HEK293 (cell line): ENCODE results near the gene ATP5ME.
"Not testable (repeated sequence)": the region's sequence is repeated elsewhere in the genome, so short reads cannot be mapped to it uniquely, and the experiment has no call there.

Experiments
- CTCF ChIA-PET: fragments of 350-600 bp; formaldehyde crosslinking; extraction: SDS; loops from one replicate; lab custom pipeline; 2021; ENCODE audit warnings: antibody characterized with exemption; lab: Yijun Ruan, JAX
- POLR2A ChIA-PET: fragments of 300-600 bp; formaldehyde crosslinking; extraction: SDS; loops from one replicate; lab custom pipeline; 2020; ENCODE audit warnings: antibody characterized with exemption, inconsistent platforms; lab: Yijun Ruan, JAX
- H3K27ac ChIP-seq: fragments of 200-500 bp; sonication (Bioruptor generic); 2 replicates; pipeline ENCODE4 v1.5.1; 2014; ENCODE audit warnings: low read depth, low read length, control low read depth, inconsistent platforms; ENCODE audit errors: extremely low read depth
- H3K36me3 ChIP-seq, 2 experiments: fragments of 200-500 bp in 1 of 2; sonication (Bioruptor generic) in 1 of 2; 1 replicate in 1 of 2; 2 replicates in 1 of 2; pipeline ENCODE4 v1.5.1; 2014 to 2017; ENCODE audit warnings: inconsistent platforms in 2 of 2, low read length in 2 of 2; ENCODE audit not compliant: control insufficient read depth in 2 of 2, insufficient read depth in 1 of 2
- H3K4me1 ChIP-seq: fragments of 200-500 bp; sonication (Bioruptor generic); 2 replicates; pipeline ENCODE4 v1.5.1; 2014; ENCODE audit warnings: mild to moderate bottlenecking, low read length, inconsistent platforms; ENCODE audit not compliant: control insufficient read depth, insufficient read depth
- H3K4me3 ChIP-seq: 2 replicates; pipeline ENCODE4 v1.5.1; 2011; ENCODE audit warnings: low read depth, mild to moderate bottlenecking, control low read depth, low read length, moderate library complexity
- H3K9me3 ChIP-seq: fragments of 200-500 bp; sonication (Bioruptor generic); 2 replicates; pipeline ENCODE4 v1.5.1; 2014; ENCODE audit warnings: low read depth, low read length, inconsistent platforms; ENCODE audit not compliant: control insufficient read depth, insufficient read depth
- EGR2 ChIP-seq: fragments of 450-650 bp; formaldehyde crosslinking; IDR thresholded peaks from 2 replicates; pipeline ENCODE4 v1.5.1; 2016; ENCODE audit warnings: low read depth, missing biosample characterization, missing genetic modification characterization
- GLIS2 ChIP-seq: fragments of 450-650 bp; formaldehyde crosslinking; IDR thresholded peaks from 2 replicates; pipeline ENCODE4 v1.5.1; 2016; ENCODE audit warnings: missing biosample characterization, missing genetic modification characterization
- PRDM1 ChIP-seq: fragments of 450-650 bp; formaldehyde crosslinking; IDR thresholded peaks from 2 replicates; pipeline ENCODE4; 2016; ENCODE audit warnings: missing biosample characterization, missing genetic modification characterization
- SCRT2 ChIP-seq: fragments of 450-650 bp; formaldehyde crosslinking; IDR thresholded peaks from 2 replicates; pipeline ENCODE4 v1.5.1; 2016; ENCODE audit warnings: missing biosample characterization, missing genetic modification characterization
- SP2 ChIP-seq: fragments of 450-650 bp; formaldehyde crosslinking; IDR thresholded peaks from 2 replicates; pipeline ENCODE4 v1.5.1; 2016; ENCODE audit warnings: missing biosample characterization, missing genetic modification characterization
- ZBTB1 ChIP-seq: fragments of 450-650 bp; formaldehyde crosslinking; IDR thresholded peaks from 2 replicates; pipeline ENCODE4 v1.5.1; 2016; ENCODE audit warnings: missing biosample characterization, missing genetic modification characterization
- ZBTB7A ChIP-seq: fragments of 450-650 bp; formaldehyde crosslinking; IDR thresholded peaks from 2 replicates; pipeline ENCODE4 v1.5.1; 2016; ENCODE audit warnings: low read depth, missing biosample characterization, missing genetic modification characterization
- ZNF169 ChIP-seq: fragments of 450-650 bp; formaldehyde crosslinking; IDR thresholded peaks from 2 replicates; pipeline ENCODE4 v1.5.1; 2016; ENCODE audit warnings: missing biosample characterization, missing genetic modification characterization
- ZNF26 ChIP-seq: fragments of 450-650 bp; formaldehyde crosslinking; IDR thresholded peaks from 2 replicates; pipeline ENCODE4 v1.5.1; 2016; ENCODE audit warnings: missing biosample characterization, missing genetic modification characterization
- ZNF354C ChIP-seq: fragments of 450-650 bp; formaldehyde crosslinking; IDR thresholded peaks from 2 replicates; pipeline ENCODE4 v1.5.1; 2016; ENCODE audit warnings: missing biosample characterization, missing genetic modification characterization, low read depth, borderline replicate concordance
- ZNF48 ChIP-seq: fragments of 450-650 bp; formaldehyde crosslinking; IDR thresholded peaks from 2 replicates; pipeline ENCODE4 v1.5.1; 2016; ENCODE audit warnings: missing biosample characterization, missing genetic modification characterization
- ZNF514 ChIP-seq: fragments of 450-650 bp; formaldehyde crosslinking; IDR thresholded peaks from 2 replicates; pipeline ENCODE4 v1.5.1; 2016; ENCODE audit warnings: missing biosample characterization, missing genetic modification characterization
- ZNF555 ChIP-seq: fragments of 450-650 bp; formaldehyde crosslinking; conservative IDR thresholded peaks from 2 replicates; pipeline ENCODE4 v1.5.1; 2017; ENCODE audit warnings: missing biosample characterization, mild to moderate bottlenecking, missing genetic modification characterization, inconsistent platforms
- ZNF626 ChIP-seq: fragments of 450-650 bp; sonication (Bioruptor Pico); formaldehyde crosslinking; IDR thresholded peaks from 2 replicates; pipeline ENCODE4 v1.5.1; 2018; ENCODE audit warnings: missing biosample characterization, missing genetic modification characterization, inconsistent platforms
- ZNF670 ChIP-seq: fragments of 450-650 bp; formaldehyde crosslinking; IDR thresholded peaks from 2 replicates; pipeline ENCODE4 v1.5.1; 2016; ENCODE audit warnings: missing biosample characterization, missing genetic modification characterization, low read depth
- ZNF777 ChIP-seq: fragments of 450-650 bp; formaldehyde crosslinking; IDR thresholded peaks from 2 replicates; pipeline ENCODE4 v1.5.1; 2017; ENCODE audit warnings: missing biosample characterization, missing genetic modification characterization, borderline replicate concordance
- ZNF785 ChIP-seq: fragments of 450-650 bp; formaldehyde crosslinking; IDR thresholded peaks from 2 replicates; pipeline ENCODE4 v1.5.1; 2016; ENCODE audit warnings: missing biosample characterization, missing genetic modification characterization
- ZSCAN18 ChIP-seq: fragments of 450-650 bp; formaldehyde crosslinking; IDR thresholded peaks from 2 replicates; pipeline ENCODE4 v1.5.1; 2016; ENCODE audit warnings: missing biosample characterization, missing genetic modification characterization
- ZSCAN30 ChIP-seq: fragments of 450-650 bp; IDR thresholded peaks from 2 replicates; pipeline ENCODE4 v1.5.1; 2018; ENCODE audit warnings: missing biosample characterization, mild to moderate bottlenecking, missing genetic modification characterization, moderate library complexity

Gene ATP5ME

DNA sequence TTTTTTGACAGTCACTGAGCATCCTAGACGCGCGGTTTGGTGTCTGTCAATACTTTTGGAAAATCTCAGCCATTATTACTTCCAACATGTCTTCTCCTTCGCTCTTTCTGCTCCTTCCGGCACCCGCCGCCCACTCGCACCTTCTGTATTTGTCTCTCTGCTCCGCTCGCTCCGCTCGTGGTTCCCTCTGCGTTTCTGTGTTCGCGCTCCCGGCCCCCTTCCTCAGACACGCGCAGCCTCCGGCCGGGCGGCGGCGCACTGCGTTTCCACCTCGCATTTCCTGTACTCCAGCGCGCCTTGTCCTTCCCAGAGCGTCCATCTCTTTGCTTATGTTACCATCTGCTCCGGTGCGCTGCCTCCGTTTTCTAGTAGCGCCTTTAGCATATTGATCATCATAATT is 27.6 kb downstream of the ATP5ME start:
- no peaks in the 10 kb centered on the region for H3K9me3 ChIP-seq
- POLR2A ChIA-PET, result no interaction called here
- no peaks in the 10 kb centered on the region for H3K36me3 ChIP-seq
- CTCF ChIA-PET, result no interaction called here
- no peaks in the 10 kb centered on the region for H3K4me1 ChIP-seq
- no peak overlapping the region for H3K4me3 ChIP-seq
- H3K27ac ChIP-seq, result no peak overlapping the region
- no peak for TF ChIP-seq ZNF555 (tag by site-specific recombination)
- TF ChIP-seq ZNF785, result no peak
- TF ChIP-seq ZNF169, result no peak
- no peak for TF ChIP-seq ZNF626 (tag by site-specific recombination)
- TF ChIP-seq ZNF514, result no peak
- no peak for TF ChIP-seq SCRT2 (tag by site-specific recombination)
- TF ChIP-seq ZNF48 (tag by site-specific recombination), result no peak
- no peak for TF ChIP-seq ZNF670
- no peak for TF ChIP-seq ZNF354C (tag by site-specific recombination)

DNA sequence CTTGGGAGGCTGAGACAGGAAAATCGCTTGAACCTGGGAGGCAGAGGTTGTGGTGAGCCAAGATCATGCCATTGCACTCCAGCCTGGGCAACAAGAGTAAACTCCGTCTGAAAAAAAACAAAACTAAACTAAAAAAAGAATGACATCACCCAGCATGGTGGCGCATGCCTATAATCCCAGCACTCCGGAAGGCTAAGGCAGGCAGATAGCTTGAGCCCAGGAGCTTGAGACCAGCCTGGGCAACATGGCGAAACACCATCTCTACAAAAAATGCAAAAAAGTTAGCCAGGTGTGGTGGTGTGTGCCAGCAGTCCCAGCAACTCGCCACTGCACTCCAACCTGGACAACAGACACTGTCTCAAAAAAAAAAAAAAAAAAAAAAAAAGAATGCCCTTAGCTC is 31.7 kb downstream of the ATP5ME start:
- H3K27ac ChIP-seq, CTCF ChIA-PET, H3K4me1 ChIP-seq, H3K36me3 ChIP-seq, H3K9me3 ChIP-seq, H3K4me3 ChIP-seq: not testable (repeated sequence)
- POLR2A ChIA-PET, result interaction anchor here (0.6 kb wide), 1 partner anchor 304 kb away, joined by 4 read pairs; no protein-coding TSS in a partner anchor

GRCh38 chr4:637536-638280 is 36.4 kb downstream of the ATP5ME start:
- Histone ChIP-seq H3K4me3 (no peak overlapping the region), H3K4me1 (no peaks in the 10 kb centered on the region), H3K9me3 (no peaks in the 10 kb centered on the region), H3K36me3 (no peaks in the 10 kb centered on the region), H3K27ac (no peak overlapping the region)
- CTCF ChIA-PET, result no interaction called here
- TF ChIP-seq ZSCAN18 (tag by site-specific recombination) (no peak), ZNF777 (tag by site-specific recombination) (no peak), ZBTB7A (tag by site-specific recombination) (no peak), GLIS2 (tag by site-specific recombination) (no peak), PRDM1 (no peak), ZSCAN30 (no peak), ZBTB1 (tag by site-specific recombination) (no peak), EGR2 (tag by site-specific recombination) (no peak), ZNF26 (tag by site-specific recombination) (no peak), SP2 (tag by site-specific recombination) (no peak)
- POLR2A ChIA-PET, result no interaction called here
